Neural progenitor cell (in vitro differentiated cells): ENCODE data around the gene CD2AP. TPM values are rescaled to one million over a fixed set of nuclear protein-coding genes. Genes with fewer than 3 reads are reported as not detected.

Experiments used
- DNase-seq: peaks from one replicate; pipeline ENCODE4 v3.0.0-alpha.2; 2016; ENCODE audit warnings: low spot score
- H2AFZ ChIP-seq: fragments of 200-600 bp; sonication (generic); replicated peaks from 2 replicates; pipeline ENCODE4 v1.6.1; 2016; ENCODE audit warnings: antibody characterized with exemption
- H3F3A ChIP-seq: fragments of 200-600 bp; sonication (generic); 2 replicates; pipeline ENCODE4 v1.6.1; 2016; ENCODE audit warnings: antibody characterized with exemption, low read depth
- H3K27ac ChIP-seq: fragments of 200-600 bp; sonication (generic); 2 replicates; pipeline ENCODE4 v1.5.1; 2016; ENCODE audit warnings: mild to moderate bottlenecking
- H3K27me3 ChIP-seq: fragments of 200-600 bp; sonication (generic); 2 replicates; pipeline ENCODE4 v1.6.1; 2016; ENCODE audit warnings: mild to moderate bottlenecking, moderate library complexity
- H3K36me3 ChIP-seq: fragments of 200-600 bp; sonication (generic); 2 replicates; pipeline ENCODE4 v1.5.1; 2016
- H3K4me1 ChIP-seq: fragments of 200-600 bp; sonication (generic); 2 replicates; pipeline ENCODE4 v1.6.1; 2016; ENCODE audit warnings: mixed run types
- H3K4me2 ChIP-seq: fragments of 200-600 bp; sonication (generic); 2 replicates; pipeline ENCODE4 v1.6.1; 2016
- H3K4me3 ChIP-seq: fragments of 200-600 bp; sonication (generic); 2 replicates; pipeline ENCODE4 v1.5.1; 2016
- H3K79me2 ChIP-seq: fragments of 200-600 bp; sonication (generic); 2 replicates; pipeline ENCODE4 v1.6.1; 2016; ENCODE audit warnings: low read depth
- H3K9ac ChIP-seq: fragments of 200-600 bp; sonication (generic); 2 replicates; pipeline ENCODE4 v1.6.1; 2016
- H3K9me3 ChIP-seq: fragments of 200-600 bp; sonication (generic); 2 replicates; pipeline ENCODE4 v1.5.1; 2016; ENCODE audit warnings: low read depth
- H4K20me1 ChIP-seq: fragments of 200-600 bp; sonication (generic); 2 replicates; pipeline ENCODE4 v1.6.1; 2016; ENCODE audit warnings: low read depth
- H3K27ac Mint-ChIP-seq: 3 replicates; pipeline ENCODE4 v1.8.0; 2021; ENCODE audit warnings: mixed read lengths
- H3K27me3 Mint-ChIP-seq: 2 replicates; pipeline ENCODE4 v1.8.0; 2022; ENCODE audit warnings: low read depth, mild to moderate bottlenecking, inconsistent platforms, moderate library complexity, mixed read lengths; ENCODE audit not compliant: insufficient read depth
- H3K36me3 Mint-ChIP-seq: 3 replicates; pipeline ENCODE4 v1.8.0; 2021; ENCODE audit warnings: mixed read lengths
- H3K4me1 Mint-ChIP-seq: 3 replicates; pipeline ENCODE4 v1.8.0; 2021; ENCODE audit warnings: mixed read lengths
- H3K4me3 Mint-ChIP-seq: 3 replicates; pipeline ENCODE4 v1.8.0; 2021; ENCODE audit warnings: mild to moderate bottlenecking, moderate library complexity, mixed read lengths
- H3K9me3 Mint-ChIP-seq: 3 replicates; pipeline ENCODE4 v1.8.0; 2020; ENCODE audit warnings: mixed read lengths
- EZH2 ChIP-seq: fragments of 200-600 bp; sonication (generic); IDR thresholded peaks from 2 replicates; pipeline ENCODE4 v1.6.1; 2017; ENCODE audit warnings: antibody characterized with exemption, mild to moderate bottlenecking, moderate library complexity
- EZH2phosphoT487 ChIP-seq: fragments of 200-600 bp; sonication (generic); IDR thresholded peaks from 2 replicates; pipeline ENCODE4 v1.6.1; 2017; ENCODE audit warnings: antibody characterized with exemption
- total RNA-seq: library from RNA; depleted of rRNA; stranded (reverse); fragments of >200 nt; gene quantifications from 2 replicates; pipeline ENCODE4 v1.2.3, GENCODE V29; 2015; ENCODE audit warnings: low replicate concordance
- TF ChIP-seq, protein P1 (sequence below): fragments of 200-600 bp; sonication (generic); IDR thresholded peaks from 2 replicates; pipeline ENCODE4 v1.5.1; 2017; ENCODE audit warnings: antibody characterized with exemption, mild to moderate bottlenecking

Gene CD2AP
- total RNA-seq, 1 donor from 2014 or later = 55.3 TPM

DNA sequence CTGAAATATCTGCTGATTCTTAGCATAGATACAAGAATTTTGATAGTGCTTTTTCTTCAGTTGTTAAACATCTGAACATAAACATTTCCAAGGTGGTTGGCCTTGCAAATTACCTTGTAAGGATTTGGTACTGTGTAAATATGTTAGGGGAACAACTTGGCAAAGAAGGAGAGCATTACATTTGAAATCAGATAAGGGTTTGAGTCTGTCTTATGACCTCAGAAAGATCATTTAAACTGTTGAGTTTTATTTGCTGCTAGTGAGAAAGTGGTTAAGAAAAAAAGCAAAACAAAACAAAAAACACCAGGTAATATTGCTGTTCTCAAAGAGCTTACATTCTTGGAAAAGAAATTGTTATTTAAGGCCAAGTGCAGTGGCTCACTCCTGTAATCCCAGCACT, 56.5 kb downstream of the CD2AP start:
- Histone ChIP-seq H3K79me2 (peaks cover 56% of the 10 kb centered on the region), H3K4me1 (no peaks in the 10 kb centered on the region), H3K36me3 (peaks cover 10% of the 10 kb centered on the region), H3K9me3 (no peaks in the 10 kb centered on the region), H3K27me3 (no peaks in the 10 kb centered on the region), H3F3A (no peaks in the 10 kb centered on the region), H3K9ac (no peak overlapping the region), H2AFZ (no peak overlapping the region), H3K4me2 (no peak overlapping the region), H4K20me1 (no peaks in the 10 kb centered on the region), H3K4me3 (no peak overlapping the region), H3K27ac (no peak overlapping the region)
- no peak for DNase-seq
- H3K4me3 Mint-ChIP-seq = no peak overlapping the region
- TF ChIP-seq, protein P1, sequence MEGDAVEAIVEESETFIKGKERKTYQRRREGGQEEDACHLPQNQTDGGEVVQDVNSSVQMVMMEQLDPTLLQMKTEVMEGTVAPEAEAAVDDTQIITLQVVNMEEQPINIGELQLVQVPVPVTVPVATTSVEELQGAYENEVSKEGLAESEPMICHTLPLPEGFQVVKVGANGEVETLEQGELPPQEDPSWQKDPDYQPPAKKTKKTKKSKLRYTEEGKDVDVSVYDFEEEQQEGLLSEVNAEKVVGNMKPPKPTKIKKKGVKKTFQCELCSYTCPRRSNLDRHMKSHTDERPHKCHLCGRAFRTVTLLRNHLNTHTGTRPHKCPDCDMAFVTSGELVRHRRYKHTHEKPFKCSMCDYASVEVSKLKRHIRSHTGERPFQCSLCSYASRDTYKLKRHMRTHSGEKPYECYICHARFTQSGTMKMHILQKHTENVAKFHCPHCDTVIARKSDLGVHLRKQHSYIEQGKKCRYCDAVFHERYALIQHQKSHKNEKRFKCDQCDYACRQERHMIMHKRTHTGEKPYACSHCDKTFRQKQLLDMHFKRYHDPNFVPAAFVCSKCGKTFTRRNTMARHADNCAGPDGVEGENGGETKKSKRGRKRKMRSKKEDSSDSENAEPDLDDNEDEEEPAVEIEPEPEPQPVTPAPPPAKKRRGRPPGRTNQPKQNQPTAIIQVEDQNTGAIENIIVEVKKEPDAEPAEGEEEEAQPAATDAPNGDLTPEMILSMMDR = no peak
- TF ChIP-seq EZH2phosphoT487 = no peak
- TF ChIP-seq EZH2 = no peak
- no peaks in the 10 kb centered on the region for H3K9me3 Mint-ChIP-seq
- peaks cover 14% of the 10 kb centered on the region for H3K36me3 Mint-ChIP-seq
- H3K27me3 Mint-ChIP-seq = no peaks in the 10 kb centered on the region
- no peak overlapping the region for H3K27ac Mint-ChIP-seq
- no peaks in the 10 kb centered on the region for H3K4me1 Mint-ChIP-seq

DNA sequence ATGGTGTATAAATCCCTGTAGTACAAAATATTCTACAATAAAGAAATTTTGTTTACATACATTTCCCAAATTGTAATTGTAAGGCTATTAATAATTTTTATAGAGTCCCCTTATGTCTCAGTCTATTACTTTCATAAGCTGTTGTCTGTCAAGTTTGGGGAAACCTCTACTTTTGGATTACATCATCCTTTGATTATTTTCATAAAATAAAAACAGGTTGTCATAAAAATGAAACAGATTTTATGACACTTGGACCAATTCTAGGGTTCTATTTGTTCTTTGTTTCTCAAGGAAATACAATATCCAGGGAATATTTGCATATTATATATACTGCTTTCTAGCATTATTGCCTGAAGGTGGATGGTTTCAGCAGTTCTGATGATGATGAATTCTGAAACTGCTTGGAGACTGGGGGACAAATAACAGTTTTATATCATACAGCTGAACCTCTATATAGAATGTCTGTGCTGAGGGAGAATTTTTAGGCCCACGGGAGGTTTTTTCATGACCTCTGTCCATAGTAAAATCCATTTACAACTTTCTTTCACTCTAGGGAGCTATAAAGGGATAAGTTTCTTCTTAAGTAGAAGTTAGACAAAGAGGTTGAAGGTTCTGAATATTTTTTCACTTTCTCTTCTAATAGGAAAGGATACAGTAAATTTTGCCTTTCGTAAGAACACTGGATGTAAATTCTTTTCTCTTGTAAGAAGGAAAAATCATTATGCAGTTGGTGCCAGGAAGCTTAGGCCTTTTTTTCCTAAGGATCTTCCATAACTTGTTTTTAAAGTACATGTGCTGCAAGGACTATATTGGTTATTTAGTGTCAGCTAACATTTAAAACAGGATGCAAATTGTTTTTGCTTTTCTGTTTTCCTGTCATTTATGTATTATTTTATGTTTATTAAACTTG, 58.0 kb downstream of the CD2AP start:
- DNase-seq = no peak
- Histone ChIP-seq H3K27ac (no peak overlapping the region), H3K9ac (no peak overlapping the region), H3K4me1 (no peaks in the 10 kb centered on the region), H4K20me1 (no peaks in the 10 kb centered on the region), H3K9me3 (no peaks in the 10 kb centered on the region), H3K4me2 (no peak overlapping the region), H3K4me3 (no peak overlapping the region), H3K27me3 (no peaks in the 10 kb centered on the region), H3K79me2 (peaks cover 56% of the 10 kb centered on the region), H3K36me3 (peaks cover 11% of the 10 kb centered on the region), H2AFZ (no peak overlapping the region), H3F3A (no peaks in the 10 kb centered on the region)
- Mint-ChIP-seq H3K36me3 (peaks cover 14% of the 10 kb centered on the region), H3K27ac (no peak overlapping the region), H3K4me1 (no peaks in the 10 kb centered on the region), H3K4me3 (no peak overlapping the region), H3K27me3 (no peaks in the 10 kb centered on the region), H3K9me3 (no peaks in the 10 kb centered on the region)
- no peak for TF ChIP-seq EZH2

DNA sequence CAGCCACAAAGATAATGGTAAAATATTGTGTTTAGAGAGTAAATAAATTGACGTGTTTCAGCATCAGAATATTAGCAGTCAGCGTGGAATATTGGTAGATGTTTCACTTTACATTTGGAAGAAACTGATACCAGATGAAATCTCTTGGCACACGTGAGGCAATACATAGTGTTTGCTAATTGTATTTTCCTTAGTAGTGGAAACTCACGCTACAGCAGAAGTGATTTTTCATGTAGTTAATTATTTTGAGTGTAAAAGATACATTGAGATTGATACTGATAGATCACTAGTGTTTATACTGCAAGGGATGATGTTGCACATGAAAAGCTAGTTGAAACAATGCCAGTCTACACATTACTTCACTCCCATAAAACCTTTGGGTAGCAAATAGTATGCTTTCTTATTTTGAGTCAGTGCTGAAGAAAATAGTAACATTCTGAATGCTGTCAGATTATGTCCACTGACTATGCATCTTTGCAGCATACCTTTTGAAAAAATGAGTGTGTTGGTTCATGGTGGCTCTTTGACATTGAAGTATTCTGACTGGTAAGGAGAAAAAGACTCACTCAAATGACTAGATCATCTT, 59.3 kb downstream of the CD2AP start:
- Histone ChIP-seq H3K4me2 (no peak overlapping the region), H2AFZ (no peak overlapping the region), H3K4me1 (no peaks in the 10 kb centered on the region), H3K9ac (no peak overlapping the region), H3F3A (no peaks in the 10 kb centered on the region), H3K9me3 (no peaks in the 10 kb centered on the region), H4K20me1 (no peaks in the 10 kb centered on the region), H3K4me3 (no peak overlapping the region), H3K27ac (no peak overlapping the region), H3K36me3 (peaks cover 14% of the 10 kb centered on the region), H3K27me3 (no peaks in the 10 kb centered on the region), H3K79me2 (peaks cover 53% of the 10 kb centered on the region)
- Mint-ChIP-seq H3K27me3 (no peaks in the 10 kb centered on the region), H3K9me3 (no peaks in the 10 kb centered on the region), H3K36me3 (peaks cover 16% of the 10 kb centered on the region), H3K27ac (no peak overlapping the region), H3K4me3 (no peak overlapping the region), H3K4me1 (no peaks in the 10 kb centered on the region)
- no peak for DNase-seq
- TF ChIP-seq EZH2phosphoT487 = no peak
- no peak for TF ChIP-seq EZH2
- TF ChIP-seq, protein P1 = no peak

DNA sequence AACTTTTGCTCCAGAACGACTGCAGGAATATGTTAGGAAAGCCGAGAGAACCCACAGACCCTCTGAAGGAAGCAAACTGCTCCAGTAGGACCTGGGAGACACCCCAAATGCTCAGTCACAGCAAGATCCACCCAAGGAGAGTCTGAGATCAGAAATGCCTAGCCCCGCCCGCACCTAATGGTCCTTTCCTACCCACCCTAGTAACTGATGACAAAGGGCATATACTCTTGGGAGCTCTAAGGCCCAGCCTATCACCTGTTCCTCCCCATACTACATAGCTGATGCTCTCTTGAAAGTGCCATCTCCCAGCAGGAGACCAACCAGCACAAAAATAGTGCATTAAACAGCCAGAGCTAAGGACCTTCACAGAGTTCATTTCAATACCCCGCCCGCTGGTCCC, 67.6 kb downstream of the CD2AP start:
- no peak overlapping the region for H3K4me2 ChIP-seq
- H3K9me3 ChIP-seq = no peaks in the 10 kb centered on the region
- no peaks in the 10 kb centered on the region for H3F3A ChIP-seq
- no peaks in the 10 kb centered on the region for H4K20me1 ChIP-seq
- no peak overlapping the region for H3K9ac ChIP-seq
- H3K36me3 ChIP-seq = peaks cover 32% of the 10 kb centered on the region
- TF ChIP-seq EZH2 = no peak
- TF ChIP-seq, protein P1 = no peak
- no peak overlapping the region for H2AFZ ChIP-seq
- H3K27me3 Mint-ChIP-seq = no peaks in the 10 kb centered on the region
- DNase-seq = no peak
- H3K27ac Mint-ChIP-seq = no peak overlapping the region
- H3K4me3 Mint-ChIP-seq = no peak overlapping the region
- H3K4me1 ChIP-seq = no peaks in the 10 kb centered on the region
- H3K9me3 Mint-ChIP-seq = peaks cover 20% of the 10 kb centered on the region
- H3K4me1 Mint-ChIP-seq = no peaks in the 10 kb centered on the region
- peaks cover 61% of the 10 kb centered on the region for H3K36me3 Mint-ChIP-seq
- no peaks in the 10 kb centered on the region for H3K27me3 ChIP-seq
- H3K27ac ChIP-seq = no peak overlapping the region
- no peak overlapping the region for H3K4me3 ChIP-seq
- H3K79me2 ChIP-seq = peaks cover 24% of the 10 kb centered on the region
